K562 (cell line): ENCODE results near the gene MSI1. TPM values are rescaled to one million over a fixed set of nuclear protein-coding genes. Genes with fewer than 3 reads are reported as not detected.

Experiments
- ATAC-seq: fragments of 200-7000 bp; cut with Tn5 transposase; 3 replicates; pipeline ENCODE4 v1.9.1; 2020; ENCODE audit warnings: moderate library complexity
- BruUV-seq: library from RNA; stranded (reverse); fragments of 400-500 nt; replicated peaks from 2 replicates; lab custom pipeline; 2021; lab: Mats Ljungman, UMichigan
- CTCF ChIA-PET: fragments of 300-600 bp; formaldehyde crosslinking; extraction: SDS; loops from one replicate; lab custom pipeline; 2021; ENCODE audit warnings: low intra/inter-chr PET ratio; lab: Yijun Ruan, JAX
- POLR2A ChIA-PET: fragments of 300-600, 350-650 bp; sonication (Branson Sonifier 250); formaldehyde crosslinking; extraction: SDS; loops from one replicate; lab custom pipeline; 2021; ENCODE audit warnings: antibody characterized with exemption, inconsistent platforms; lab: Yijun Ruan, JAX
- DNase-seq, 4 experiments: peaks; one replicate each; pipeline versions ENCODE4 v3.0.0 to v3.0.0-alpha.2; 2011 to 2018; ENCODE audit warnings: low spot score in 3 of 4, mixed read lengths in 3 of 4; ENCODE audit errors: extremely low read depth in 1 of 4
- FAIRE-seq: peaks from 2 replicates; lab custom pipeline; 2011; peaks lifted over from hg19 to GRCh38; lab: Jason Lieb, UNC
- H2AFZ ChIP-seq: 2 replicates; pipeline ENCODE4 v1.6.0; 2011; ENCODE audit warnings: low read depth, low read length, control low read depth, inconsistent platforms
- H3K27ac ChIP-seq: fragments of 200-600 bp; 3 replicates; pipeline ENCODE4 v1.8.0; 2011; ENCODE audit warnings: low read depth, mild to moderate bottlenecking, control low read depth, inconsistent platforms, low read length, moderate library complexity, mixed read lengths; ENCODE audit errors: extremely low read depth
- H3K27me3 ChIP-seq, 2 experiments: fragments of 300-600 bp in 1 of 2; 2 replicates in 1 of 2; 3 replicates in 1 of 2; pipeline versions ENCODE4 v1.6.0 to v1.8.0; 2011; ENCODE audit warnings: inconsistent platforms in 2 of 2, low read length in 2 of 2, mild to moderate bottlenecking in 1 of 2, mixed read lengths in 1 of 2, moderate library complexity in 1 of 2; ENCODE audit not compliant: control insufficient read depth in 2 of 2, insufficient read depth in 2 of 2
- H3K36me3 ChIP-seq: fragments of 300-600 bp; 3 replicates; pipeline ENCODE4 v1.8.0; 2011; ENCODE audit warnings: mild to moderate bottlenecking, low read length, inconsistent platforms; ENCODE audit not compliant: control insufficient read depth, insufficient read depth
- H3K4me1 ChIP-seq, 2 experiments: fragments of 200-600 bp in 1 of 2; replicated peaks in 1 of 2; 2 replicates in 1 of 2; 3 replicates in 1 of 2; pipeline versions ENCODE4 v1.5.1 to v1.8.0; 2011; ENCODE audit warnings: inconsistent platforms in 2 of 2, low read length in 2 of 2, mild to moderate bottlenecking in 1 of 2, mixed read lengths in 1 of 2, moderate library complexity in 1 of 2; ENCODE audit not compliant: control insufficient read depth in 2 of 2, insufficient read depth in 2 of 2
- H3K4me2 ChIP-seq: 2 replicates; pipeline ENCODE4 v1.6.1; 2011; ENCODE audit warnings: low read length, control low read depth, inconsistent platforms, mixed read lengths; ENCODE audit not compliant: insufficient read depth
- H3K4me3 ChIP-seq: fragments of 200-600 bp; sonication (generic), shearing (Covaris generic); 2 replicates; pipeline ENCODE4 v1.5.1; 2016; ENCODE audit warnings: control low read depth, inconsistent platforms
- H3K79me2 ChIP-seq: fragments of 200-600 bp; 3 replicates; pipeline ENCODE4 v1.8.0; 2011; ENCODE audit warnings: low read length, inconsistent platforms; ENCODE audit not compliant: control insufficient read depth, insufficient read depth
- H3K9ac ChIP-seq, 2 experiments: 2 replicates each; pipeline versions ENCODE4 v1.6.0 to v1.6.1; 2011; ENCODE audit warnings: low read depth in 2 of 2, low read length in 2 of 2, control low read depth in 1 of 2, inconsistent platforms in 1 of 2, mild to moderate bottlenecking in 1 of 2, mixed read lengths in 1 of 2; ENCODE audit not compliant: insufficient read depth in 1 of 2
- H3K9me1 ChIP-seq: one replicate; pipeline ENCODE4 v1.6.0; 2011; ENCODE audit warnings: inconsistent platforms, mild to moderate bottlenecking, low read length, moderate library complexity; ENCODE audit not compliant: control insufficient read depth, insufficient read depth
- H3K9me3 ChIP-seq: replicated peaks from 2 replicates; pipeline ENCODE4 v1.5.1; 2011; ENCODE audit warnings: low read depth, low read length, inconsistent platforms; ENCODE audit not compliant: control insufficient read depth, insufficient read depth
- H4K20me1 ChIP-seq: replicated peaks from 2 replicates; pipeline ENCODE4 v1.6.1; 2011; ENCODE audit warnings: low read length, inconsistent platforms, mixed read lengths; ENCODE audit not compliant: control insufficient read depth, insufficient read depth
- AFF4 ChIP-seq: sonication (generic); formaldehyde crosslinking; IDR thresholded peaks from 2 replicates; pipeline ENCODE4 v1.8.0; 2023; ENCODE audit warnings: mild to moderate bottlenecking, missing genetic modification reagents
- ESRRB ChIP-seq: fragments of 250-450 bp; sonication (Bioruptor Pico); IDR thresholded peaks from 2 replicates; pipeline ENCODE4 v1.5.0; 2020; ENCODE audit warnings: mild to moderate bottlenecking, moderate library complexity, borderline replicate concordance
- PBX2 ChIP-seq, 2 experiments: IDR thresholded peaks in 1 of 2; conservative IDR thresholded peaks in 1 of 2; 2 replicates each; pipeline ENCODE4 v1.6.1; 2016; ENCODE audit warnings: low read depth in 2 of 2, mild to moderate bottlenecking in 1 of 2, missing compliant biosample characterization in 1 of 2, missing genetic modification characterization in 1 of 2, moderate library complexity in 1 of 2
- PHB2 ChIP-seq: fragments of 450-650 bp; IDR thresholded peaks from 2 replicates; pipeline ENCODE4 v1.6.1; 2017; ENCODE audit warnings: low read depth
- TCFL5 ChIP-seq: fragments of 250-450 bp; sonication (Bioruptor Pico); conservative IDR thresholded peaks from 2 replicates; pipeline ENCODE4 v1.6.1; 2021; ENCODE audit warnings: mild to moderate bottlenecking, moderate library complexity, matching md5 sums
- ZNF121 ChIP-seq: sonication (generic); formaldehyde crosslinking; conservative IDR thresholded peaks from 2 replicates; pipeline ENCODE4 v1.8.0; 2022; ENCODE audit warnings: missing genetic modification reagents
- ZNF445 ChIP-seq: fragments of 250-450 bp; sonication (Bioruptor Pico); IDR thresholded peaks from 2 replicates; pipeline ENCODE4 v1.4.0; 2020; ENCODE audit warnings: low read depth, mild to moderate bottlenecking, moderate library complexity
- WGBS: fragments of 100-300 bp; shearing (Covaris generic); methylation state at CpG from one replicate; pipeline ENCODE4 v1.1.6; 2016; ENCODE audit warnings: low coverage, mixed read lengths; ENCODE audit not compliant: insufficient coverage; ENCODE audit errors: missing lambda C conversion rate; 5-methylcytosine and 5-hydroxymethylcytosine counted together
- in situ Hi-C: fragments of 300-500 bp; cut with MboI; formaldehyde crosslinking; loops from 4 replicates; pipeline ENCODE4 v1.15.0; 2018; ENCODE audit warnings: inconsistent platforms, mixed read lengths
- intact Hi-C: fragments of 100-400 bp; cut with micrococcal nuclease; formaldehyde crosslinking; loops from 2 replicates; pipeline ENCODE4 v1.14.2; 2022
- polyA plus RNA-seq, 8 experiments: library from polyadenylated mRNA; depleted of rRNA in 4 of 8; stranded (reverse) in 5 of 8; unstranded in 3 of 8; fragments of >200 nt; fragmentation: Nextera tagmentation in 2 of 8; fragmentation: Illumina TruSeq in 1 of 8; extraction: Ambion mirVana in 2 of 8; extraction: Trizol in 1 of 8; gene quantifications; 2 replicates each; pipeline versions ENCODE4 v1.2.1 to v1.2.3, GENCODE V29; 2011 to 2014; ENCODE audit warnings: inconsistent platforms in 1 of 8, missing spikeins in 1 of 8
- total RNA-seq, 7 experiments: library from RNA; depleted of rRNA in 6 of 7; stranded (reverse); fragments of >200 nt in 6 of 7; fragmentation: Illumina TruSeq in 2 of 7; extraction: Trizol in 2 of 7; gene quantifications; 2 replicates each; pipeline versions ENCODE4 v1.2.1 to v1.2.3, GENCODE V29; 2011 to 2021; ENCODE audit warnings: low replicate concordance in 1 of 7
- TF ChIP-seq, protein P1 (sequence below): fragments of 250-450 bp; sonication (Bioruptor Pico); IDR thresholded peaks from 2 replicates; pipeline ENCODE4 v1.8.0; 2021; ENCODE audit warnings: borderline replicate concordance, mild to moderate bottlenecking, moderate library complexity; ENCODE audit not compliant: poor library complexity, severe bottlenecking
- TF ChIP-seq, protein P2 (sequence below): fragments of 250-450 bp; sonication (Bioruptor Pico); IDR thresholded peaks from 2 replicates; pipeline ENCODE4 v1.4.0; 2020; ENCODE audit warnings: mild to moderate bottlenecking, moderate library complexity
- TF ChIP-seq, protein P3 (sequence below): sonication (generic); formaldehyde crosslinking; IDR thresholded peaks from 2 replicates; pipeline ENCODE4 v1.8.1; 2023; ENCODE audit warnings: mild to moderate bottlenecking, missing genetic modification reagents

The MSI1 gene
- total and polyA plus RNA-seq, 9 of the 15 experiments (the other 6 are each of a cell fraction or from before 2014, with no cell fraction given): 0.16 TPM; not detected in 8

- no peak overlapping the region for H3K4me3 ChIP-seq
- no peaks in the 10 kb centered on the region for H3K9me3 ChIP-seq
- 8% methylated on average over 6 of the region's 7 CpGs for WGBS
- POLR2A ChIA-PET: interaction anchor here (0.7 kb wide), 1 partner anchor 308 kb away, joined by 3 read pairs; no protein-coding TSS in a partner anchor
- in situ Hi-C loops: loop anchor here (25.0 kb wide), 1 partner anchor 316 kb away; no protein-coding TSS in a partner anchor
- peaks cover 18 to 45% of the 10 kb centered on the region in 2 experiments; a peak in 4 of 5 replicates for H3K27me3 ChIP-seq
- H3K27ac ChIP-seq: no peak overlapping the region
- peak in 1 of 4 experiments; percentile 46 for DNase-seq
- H3K9me1 ChIP-seq: no peaks in the 10 kb centered on the region
- H3K36me3 ChIP-seq: no peaks in the 10 kb centered on the region
- FAIRE-seq: no peak
- CTCF ChIA-PET: interaction anchor here (0.7 kb wide), 1 partner anchor 361 kb away, joined by 3 read pairs; no protein-coding TSS in a partner anchor
- intact Hi-C loops: no loop called here
- no TSS peak for BruUV-seq
- no peak overlapping the region for H2AFZ ChIP-seq
- no peak overlapping the region for H3K9ac ChIP-seq
- no peaks in the 10 kb centered on the region for H3K79me2 ChIP-seq
- no peaks in the 10 kb centered on the region; the same call in 1 of the 2 replicates for H4K20me1 ChIP-seq
- H3K4me1 ChIP-seq: peaks cover 0 to 13% of the 10 kb centered on the region in 2 experiments; a peak in 1 of 5 replicates
- H3K4me2 ChIP-seq: no peak overlapping the region
- peak; percentile 63 for ATAC-seq
- no peak for TF ChIP-seq ZNF445 (CRISPR knock-in tag)
- 0 out of 2 replicates have a peak, but pooled peaks have one; percentile 19 for TF ChIP-seq ZNF121
- TF ChIP-seq AFF4: no peak
- TF ChIP-seq, protein P1, sequence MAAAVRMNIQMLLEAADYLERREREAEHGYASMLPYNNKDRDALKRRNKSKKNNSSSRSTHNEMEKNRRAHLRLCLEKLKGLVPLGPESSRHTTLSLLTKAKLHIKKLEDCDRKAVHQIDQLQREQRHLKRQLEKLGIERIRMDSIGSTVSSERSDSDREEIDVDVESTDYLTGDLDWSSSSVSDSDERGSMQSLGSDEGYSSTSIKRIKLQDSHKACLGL (CRISPR knock-in tag): no peak
- TF ChIP-seq PHB2: no peak
- TF ChIP-seq, protein P2, sequence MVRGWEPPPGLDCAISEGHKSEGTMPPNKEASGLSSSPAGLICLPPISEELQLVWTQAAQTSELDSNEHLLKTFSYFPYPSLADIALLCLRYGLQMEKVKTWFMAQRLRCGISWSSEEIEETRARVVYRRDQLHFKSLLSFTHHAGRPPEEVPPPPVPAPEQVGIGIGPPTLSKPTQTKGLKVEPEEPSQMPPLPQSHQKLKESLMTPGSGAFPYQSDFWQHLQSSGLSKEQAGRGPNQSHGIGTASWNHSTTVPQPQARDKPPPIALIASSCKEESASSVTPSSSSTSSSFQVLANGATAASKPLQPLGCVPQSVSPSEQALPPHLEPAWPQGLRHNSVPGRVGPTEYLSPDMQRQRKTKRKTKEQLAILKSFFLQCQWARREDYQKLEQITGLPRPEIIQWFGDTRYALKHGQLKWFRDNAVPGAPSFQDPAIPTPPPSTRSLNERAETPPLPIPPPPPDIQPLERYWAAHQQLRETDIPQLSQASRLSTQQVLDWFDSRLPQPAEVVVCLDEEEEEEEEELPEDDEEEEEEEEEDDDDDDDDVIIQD (CRISPR knock-in tag): no peak
- no peak for TF ChIP-seq TCFL5 (CRISPR knock-in tag)
- TF ChIP-seq ESRRB (CRISPR knock-in tag): no peak
- TF ChIP-seq, protein P3, sequence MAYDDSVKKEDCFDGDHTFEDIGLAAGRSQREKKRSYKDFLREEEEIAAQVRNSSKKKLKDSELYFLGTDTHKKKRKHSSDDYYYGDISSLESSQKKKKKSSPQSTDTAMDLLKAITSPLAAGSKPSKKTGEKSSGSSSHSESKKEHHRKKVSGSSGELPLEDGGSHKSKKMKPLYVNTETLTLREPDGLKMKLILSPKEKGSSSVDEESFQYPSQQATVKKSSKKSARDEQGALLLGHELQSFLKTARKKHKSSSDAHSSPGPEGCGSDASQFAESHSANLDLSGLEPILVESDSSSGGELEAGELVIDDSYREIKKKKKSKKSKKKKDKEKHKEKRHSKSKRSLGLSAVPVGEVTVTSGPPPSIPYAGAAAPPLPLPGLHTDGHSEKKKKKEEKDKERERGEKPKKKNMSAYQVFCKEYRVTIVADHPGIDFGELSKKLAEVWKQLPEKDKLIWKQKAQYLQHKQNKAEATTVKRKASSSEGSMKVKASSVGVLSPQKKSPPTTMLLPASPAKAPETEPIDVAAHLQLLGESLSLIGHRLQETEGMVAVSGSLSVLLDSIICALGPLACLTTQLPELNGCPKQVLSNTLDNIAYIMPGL (CRISPR knock-in tag): no peak
- no peak for TF ChIP-seq PBX2 (CRISPR knock-in tag; IDR thresholded peaks at IDR 0.05; ENCODE audit: low read depth)
- no peak for TF ChIP-seq PBX2 (tag; conservative IDR thresholded peaks at IDR 0.05; ENCODE audit: low read depth)
Measured at GRCh38 chr12:120346681-120347080, 22.3 kb downstream of the MSI1 start.
